ENCODE results near the gene BCORL1. TPM values are rescaled to one million over a fixed set of nuclear protein-coding genes. Genes with fewer than 3 reads are reported as not detected.

Gene BCORL1
- total RNA-seq, 1 experiment from 2014 or later, result 13.3 TPM

GRCh38 chrX:130094696-130095095, 112.3 kb downstream of the BCORL1 start:
- Histone ChIP-seq H3K4me3 (ENCODE audit: low read depth, low read length, poor library complexity, severe bottlenecking) (no peak overlapping the region), H3K4me1 (ENCODE audit: insufficient read depth, low read length, poor library complexity, severe bottlenecking) (no peaks in the 10 kb centered on the region), H3K9me3 (ENCODE audit: low read depth, low read length, poor library complexity, severe bottlenecking) (no peaks in the 10 kb centered on the region), H3K27me3 (replicated peaks; ENCODE audit: insufficient read depth, low read depth, low read length, poor library complexity) (no peaks in the 10 kb centered on the region), H3K27ac (ENCODE audit: low read depth, low read length, poor library complexity, severe bottlenecking) (no peak overlapping the region), H3K36me3 (ENCODE audit: insufficient read depth, low read length, poor library complexity, severe bottlenecking) (no peaks in the 10 kb centered on the region)
- ChIA-PET CTCF (no interaction called here), POLR2A (ENCODE audit: low non-redundant PET) (no interaction called here)
- DNase-seq (ENCODE audit: low spot score), result no peak
- TF ChIP-seq EZH2 (IDR thresholded peaks at IDR 0.05; ENCODE audit: borderline replicate concordance, low read depth, low read length, poor library complexity, severe bottlenecking) (no peak), CTCF (conservative IDR thresholded peaks at IDR 0.05; ENCODE audit: low read depth, low read length) (no peak)
- BruUV-seq (replicated peaks), result no TSS peak
- intact Hi-C loops (cut with micrococcal nuclease; ENCODE audit: unreplicated experiment), result no loop called here

DNA sequence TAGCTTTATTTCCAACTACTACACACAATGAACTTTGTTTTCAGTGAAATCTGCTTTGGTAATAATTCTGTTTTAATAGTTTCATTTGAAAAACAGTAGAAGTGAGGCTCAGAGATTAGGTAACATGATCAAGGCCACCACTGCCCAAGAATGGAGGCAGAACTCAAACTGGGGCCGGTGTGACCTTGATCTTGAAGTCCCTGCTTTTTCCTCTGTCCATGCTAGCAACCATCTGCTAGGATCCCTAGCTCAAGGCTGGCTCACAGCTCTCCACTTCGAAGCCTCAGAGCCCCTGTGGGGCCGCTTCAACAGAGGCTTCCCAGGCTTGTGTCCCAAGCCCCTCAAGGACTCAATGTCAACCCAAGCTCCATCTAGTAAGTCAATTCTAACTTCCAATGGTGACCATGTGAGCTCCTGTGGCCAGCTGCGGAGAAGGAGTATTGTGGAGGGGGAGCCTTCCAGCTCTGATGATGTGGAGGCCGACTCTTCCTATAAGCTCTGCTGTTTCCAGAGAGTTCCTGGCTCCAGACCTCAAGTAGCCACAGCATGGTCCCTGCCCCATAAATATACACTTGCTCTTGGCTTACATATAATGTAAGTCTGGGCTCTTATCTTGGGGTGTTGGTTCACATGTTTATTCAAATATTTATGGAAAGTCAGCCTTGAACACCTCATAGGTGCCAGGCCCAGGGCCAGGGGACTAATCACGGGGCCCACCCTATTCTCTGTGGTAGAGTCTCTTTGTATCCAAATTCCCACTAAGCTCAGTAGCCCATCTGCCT, 113.0 kb downstream of the BCORL1 start:
- POLR2A ChIA-PET (ENCODE audit: low non-redundant PET), result no interaction called here
- CTCF ChIA-PET, result interaction anchor here (0.9 kb wide), 1 partner anchor 16 kb away, joined by 3 read pairs; no protein-coding TSS in a partner anchor
- no peak overlapping the region for H3K27ac ChIP-seq (ENCODE audit: low read depth, low read length, poor library complexity, severe bottlenecking)
- no peak for DNase-seq (ENCODE audit: low spot score)
- H3K4me1 ChIP-seq (ENCODE audit: insufficient read depth, low read length, poor library complexity, severe bottlenecking), result no peaks in the 10 kb centered on the region
- intact Hi-C loops (cut with micrococcal nuclease; ENCODE audit: unreplicated experiment), result no loop called here
- no peak overlapping the region for H3K4me3 ChIP-seq (ENCODE audit: low read depth, low read length, poor library complexity, severe bottlenecking)
- no TSS peak for BruUV-seq (replicated peaks)
- no peaks in the 10 kb centered on the region for H3K27me3 ChIP-seq (replicated peaks; ENCODE audit: insufficient read depth, low read depth, low read length, poor library complexity)
- H3K36me3 ChIP-seq (ENCODE audit: insufficient read depth, low read length, poor library complexity, severe bottlenecking), result no peaks in the 10 kb centered on the region
- H3K9me3 ChIP-seq (ENCODE audit: low read depth, low read length, poor library complexity, severe bottlenecking), result no peaks in the 10 kb centered on the region
- TF ChIP-seq EZH2 (IDR thresholded peaks at IDR 0.05; ENCODE audit: borderline replicate concordance, low read depth, low read length, poor library complexity, severe bottlenecking) (no peak), CTCF (conservative IDR thresholded peaks at IDR 0.05; ENCODE audit: low read depth, low read length) (no peak)

DNA sequence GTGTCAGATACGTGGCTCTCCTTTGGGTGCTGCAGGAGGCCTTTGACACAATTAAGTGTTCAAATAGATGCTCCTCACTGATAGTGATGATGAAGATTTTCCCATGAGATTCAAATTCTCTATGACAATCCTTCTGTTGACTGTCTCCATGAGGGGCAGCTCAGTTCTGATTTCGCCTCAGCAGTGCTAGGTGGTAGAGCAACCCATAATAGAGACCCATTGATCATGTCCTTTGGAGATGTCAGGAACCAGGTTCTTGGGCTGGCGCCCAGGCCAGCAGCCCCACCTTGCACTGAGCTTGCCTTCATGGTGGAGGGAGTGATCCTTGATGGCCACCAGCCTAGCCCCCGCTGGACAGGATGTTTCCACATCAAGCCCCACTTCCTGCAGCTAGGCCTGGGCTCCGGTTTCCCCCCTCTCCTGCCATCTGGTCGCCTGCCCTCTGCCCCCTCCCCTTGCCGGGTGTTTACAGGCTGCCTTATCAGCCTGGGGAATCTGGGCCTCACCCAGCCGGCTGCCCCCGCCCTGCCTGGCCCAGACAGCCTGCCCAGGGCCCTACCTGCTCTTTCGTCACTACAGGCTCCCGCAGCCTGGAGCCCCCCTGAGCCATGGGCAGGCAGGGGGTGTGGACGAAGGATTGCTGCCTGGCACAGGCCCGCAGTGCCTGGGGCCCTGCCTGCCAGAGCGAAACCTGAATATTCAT, 115.2 kb downstream of the BCORL1 start:
- no peak overlapping the region for H3K4me3 ChIP-seq (ENCODE audit: low read depth, low read length, poor library complexity, severe bottlenecking)
- no peaks in the 10 kb centered on the region for H3K4me1 ChIP-seq (ENCODE audit: insufficient read depth, low read length, poor library complexity, severe bottlenecking)
- H3K27ac ChIP-seq (ENCODE audit: low read depth, low read length, poor library complexity, severe bottlenecking), result no peak overlapping the region
- TF ChIP-seq CTCF (conservative IDR thresholded peaks at IDR 0.05; ENCODE audit: low read depth, low read length), result no peak
- TF ChIP-seq EZH2 (IDR thresholded peaks at IDR 0.05; ENCODE audit: borderline replicate concordance, low read depth, low read length, poor library complexity, severe bottlenecking), result no peak
- POLR2A ChIA-PET (ENCODE audit: low non-redundant PET), result no interaction called here
- H3K36me3 ChIP-seq (ENCODE audit: insufficient read depth, low read length, poor library complexity, severe bottlenecking), result no peaks in the 10 kb centered on the region
- BruUV-seq (replicated peaks), result no TSS peak
- no peaks in the 10 kb centered on the region for H3K9me3 ChIP-seq (ENCODE audit: low read depth, low read length, poor library complexity, severe bottlenecking)
- DNase-seq (ENCODE audit: low spot score), result no peak
- intact Hi-C loops (cut with micrococcal nuclease; ENCODE audit: unreplicated experiment), result no loop called here
- H3K27me3 ChIP-seq (replicated peaks; ENCODE audit: insufficient read depth, low read depth, low read length, poor library complexity), result no peaks in the 10 kb centered on the region
- CTCF ChIA-PET, result no interaction called here
